Measurements from ENCODE around the gene PHLPP1. TPM values are rescaled to one million over a fixed set of nuclear protein-coding genes. Genes with fewer than 3 reads are reported as not detected.

Gene PHLPP1
- total RNA-seq, 2 donors from 2014 or later, result 22.1 to 24.2 TPM

GRCh38 chr18:63002305-63002704 is 287.0 kb downstream of the PHLPP1 start:
- Histone ChIP-seq H3K9ac (ENCODE audit: low read depth in 2 of 2, low read length in 2 of 2) (no peak overlapping the region), H3K27ac (no peak overlapping the region), H3K36me3 (no peaks in the 10 kb centered on the region), H3K4me1 (no peaks in the 10 kb centered on the region), H3K9me3 (no peaks in the 10 kb centered on the region), H3K27me3 (no peaks in the 10 kb centered on the region), H3K4me3 (no peak overlapping the region)
- no peak for DNase-seq
- no peak for TF ChIP-seq CTCF (IDR thresholded peaks at IDR 0.05)
- intact Hi-C loops (cut with DNase I), result no loop called here

GRCh38 chr18:63002803-63003445 is 287.6 kb downstream of the PHLPP1 start:
- H3K36me3 ChIP-seq, result no peaks in the 10 kb centered on the region
- no peak for DNase-seq
- H3K9ac ChIP-seq (ENCODE audit: low read depth in 2 of 2, low read length in 2 of 2), result no peak overlapping the region
- H3K9me3 ChIP-seq, result no peaks in the 10 kb centered on the region
- no peak overlapping the region for H3K4me3 ChIP-seq
- H3K4me1 ChIP-seq, result no peaks in the 10 kb centered on the region
- H3K27ac ChIP-seq, result no peak overlapping the region
- intact Hi-C loops (cut with DNase I), result no loop called here
- no peaks in the 10 kb centered on the region for H3K27me3 ChIP-seq
- TF ChIP-seq CTCF (IDR thresholded peaks at IDR 0.05), result no peak

GRCh38 chr18:63003899-63004298 is 288.6 kb downstream of the PHLPP1 start:
- H3K9ac ChIP-seq (ENCODE audit: low read depth in 2 of 2, low read length in 2 of 2), result no peak overlapping the region
- intact Hi-C loops (cut with DNase I), result no loop called here
- no peak for DNase-seq
- no peaks in the 10 kb centered on the region for H3K27me3 ChIP-seq
- no peaks in the 10 kb centered on the region for H3K9me3 ChIP-seq
- TF ChIP-seq CTCF (IDR thresholded peaks at IDR 0.05), result no peak
- no peak overlapping the region for H3K27ac ChIP-seq
- no peaks in the 10 kb centered on the region for H3K4me1 ChIP-seq
- no peaks in the 10 kb centered on the region for H3K36me3 ChIP-seq
- no peak overlapping the region for H3K4me3 ChIP-seq

GRCh38 chr18:63004466-63005089 is 289.2 kb downstream of the PHLPP1 start:
- H3K4me1 ChIP-seq, result no peaks in the 10 kb centered on the region
- H3K9ac ChIP-seq (ENCODE audit: low read depth in 2 of 2, low read length in 2 of 2), result no peak overlapping the region
- no peaks in the 10 kb centered on the region for H3K36me3 ChIP-seq
- no peak overlapping the region for H3K4me3 ChIP-seq
- no peaks in the 10 kb centered on the region for H3K27me3 ChIP-seq
- no peaks in the 10 kb centered on the region for H3K9me3 ChIP-seq
- intact Hi-C loops (cut with DNase I), result no loop called here
- DNase-seq, result no peak
- no peak for TF ChIP-seq CTCF (IDR thresholded peaks at IDR 0.05)
- no peak overlapping the region for H3K27ac ChIP-seq

GRCh38 chr18:63005306-63005705 is 290.0 kb downstream of the PHLPP1 start:
- intact Hi-C loops (cut with DNase I), result no loop called here
- Histone ChIP-seq H3K4me1 (no peaks in the 10 kb centered on the region), H3K9me3 (no peaks in the 10 kb centered on the region), H3K4me3 (no peak overlapping the region), H3K27ac (no peak overlapping the region), H3K36me3 (no peaks in the 10 kb centered on the region), H3K27me3 (no peaks in the 10 kb centered on the region), H3K9ac (ENCODE audit: low read depth in 2 of 2, low read length in 2 of 2) (no peak overlapping the region)
- no peak for TF ChIP-seq CTCF (IDR thresholded peaks at IDR 0.05)
- no peak for DNase-seq
